HEK293T (cell line): ENCODE results near the gene TMEM129.

Source experiments
- ELF4 ChIP-seq: fragments of 450-650 bp; IDR thresholded peaks from 2 replicates; pipeline ENCODE4 v1.6.1; 2017; ENCODE audit warnings: antibody characterized with exemption
- HDGF ChIP-seq: fragments of 450-650 bp; IDR thresholded peaks from 2 replicates; pipeline ENCODE4 v1.6.1; 2017; ENCODE audit warnings: antibody characterized with exemption, borderline replicate concordance

GRCh38 chr4:1762264-1763010, 41.3 kb upstream of the TMEM129 start:
- TF ChIP-seq ELF4, result no peak
- no peak for TF ChIP-seq HDGF
